HCT116 (cell line): ENCODE data around the gene FUCA2.

ENCODE experiments used
- CEBPB ChIP-seq: IDR thresholded peaks from 2 replicates; pipeline ENCODE4 v1.6.1; 2012; ENCODE audit warnings: low read depth
- CTCF ChIP-seq, 3 experiments: fragments of 200-600 bp in 1 of 3; sonication (generic) in 1 of 3; IDR thresholded peaks in 2 of 3; conservative IDR thresholded peaks in 1 of 3; 2 replicates each; pipeline ENCODE4 v1.5.1; 2012 to 2017; ENCODE audit warnings: low read depth in 2 of 3, low read length in 2 of 3, antibody characterized with exemption in 1 of 3, borderline replicate concordance in 1 of 3, control low read depth in 1 of 3, mild to moderate bottlenecking in 1 of 3, mixed read lengths in 1 of 3, mixed run types in 1 of 3, moderate library complexity in 1 of 3; ENCODE audit not compliant: insufficient read depth in 1 of 3
- EZH2 ChIP-seq: fragments of 200-600 bp; sonication (generic); IDR thresholded peaks from 2 replicates; pipeline ENCODE4 v1.6.1; 2017; ENCODE audit warnings: antibody characterized with exemption, mixed run types
- EZH2phosphoT487 ChIP-seq: fragments of 200-600 bp; IDR thresholded peaks from 2 replicates; pipeline ENCODE4 v1.6.1; 2018; ENCODE audit warnings: antibody characterized with exemption, borderline replicate concordance
- POLR2A ChIP-seq: IDR thresholded peaks from 2 replicates; pipeline ENCODE4 v1.7.0; 2011; ENCODE audit warnings: borderline replicate concordance; ENCODE audit not compliant: insufficient read depth, insufficient read length; ENCODE audit errors: extremely low read depth
- POLR2AphosphoS5 ChIP-seq: IDR thresholded peaks from 2 replicates; pipeline ENCODE4 v1.6.1; 2011; ENCODE audit warnings: mild to moderate bottlenecking, low read depth, low read length, moderate library complexity
- RAD21 ChIP-seq: IDR thresholded peaks from 2 replicates; pipeline ENCODE4 v1.6.1; 2012; ENCODE audit warnings: low read depth, mild to moderate bottlenecking
- REST ChIP-seq: IDR thresholded peaks from 2 replicates; pipeline ENCODE4 v1.6.1; 2012; ENCODE audit warnings: low read depth
- SP1 ChIP-seq: IDR thresholded peaks from 2 replicates; pipeline ENCODE4 v1.6.1; 2012; ENCODE audit warnings: low read depth
- YY1 ChIP-seq: IDR thresholded peaks from 2 replicates; pipeline ENCODE4 v1.6.1; 2011; ENCODE audit warnings: low read length, low read depth, moderate library complexity, mild to moderate bottlenecking; ENCODE audit not compliant: insufficient replicate concordance; ENCODE audit errors: extremely low read depth
- ZBTB33 ChIP-seq: IDR thresholded peaks from 2 replicates; pipeline ENCODE4 v1.6.1; 2011; ENCODE audit warnings: mild to moderate bottlenecking, low read length, moderate library complexity; ENCODE audit not compliant: insufficient replicate concordance; ENCODE audit errors: extremely low read depth

- no peak for TF ChIP-seq CTCF (IDR thresholded peaks at IDR 0.05 in 2 of 3, conservative IDR thresholded peaks at IDR 0.05 in 1 of 3; ENCODE audit: borderline replicate concordance in 1 of 3, insufficient read depth in 1 of 3, low read depth in 2 of 3, low read length in 2 of 3)
- TF ChIP-seq CEBPB = no peak
- TF ChIP-seq RAD21 = no peak
- TF ChIP-seq EZH2phosphoT487 = no peak
- TF ChIP-seq YY1 = no peak
- TF ChIP-seq POLR2A = no peak
- no peak for TF ChIP-seq ZBTB33
- TF ChIP-seq EZH2 = no peak
- no peak for TF ChIP-seq POLR2AphosphoS5
- no peak for TF ChIP-seq SP1
- TF ChIP-seq REST = no peak
Observed at GRCh38 chr6:143531720-143532499, 20.4 kb upstream of the FUCA2 start.
